GM12892 (cell line): ENCODE measurements around the gene USP14.

Experiments
- POLR2A ChIP-seq: IDR thresholded peaks from 2 replicates; pipeline ENCODE4 v1.6.1; 2011; ENCODE audit warnings: low read depth, low read length, control low read depth
- POLR2AphosphoS5 ChIP-seq: IDR thresholded peaks from 2 replicates; pipeline ENCODE4 v1.6.1; 2011; ENCODE audit warnings: low read depth, low read length, control low read depth
- TAF1 ChIP-seq: IDR thresholded peaks from 2 replicates; pipeline ENCODE4 v1.6.1; 2011; ENCODE audit warnings: low read depth, mild to moderate bottlenecking, control low read depth, low read length, borderline replicate concordance

- TF ChIP-seq POLR2A (no peak), TAF1 (no peak), POLR2AphosphoS5 (no peak)
These were observed 55.6 kb downstream of the USP14 start for GRCh38 chr18:213966-214365.
